ENCODE results near the gene HNRNPU.
A peak's percentile ranks its signal among the peaks of the same experiment; 100 is the strongest.

Gene HNRNPU

GRCh38 chr1:244802556-244803239 is 61.6 kb downstream of the HNRNPU start:
- no peak for DNase-seq (ENCODE audit: low read depth in 3 of 3, low spot score in 1 of 3)

- no peak for DNase-seq (ENCODE audit: low read depth in 3 of 3, low spot score in 1 of 3)
Measured at GRCh38 chr1:244802041-244802440, 62.3 kb downstream of the HNRNPU start.

GRCh38 chr1:244801246-244801645 is 63.1 kb downstream of the HNRNPU start:
- DNase-seq (ENCODE audit: low read depth in 3 of 3, low spot score in 1 of 3), result peak in 2 of 3 donors; percentile 18 to 20

GRCh38 chr1:244800821-244801220 is 63.5 kb downstream of the HNRNPU start:
- no peak for DNase-seq (ENCODE audit: low read depth in 3 of 3, low spot score in 1 of 3)
